8988T (cell line): Measurements from ENCODE around the gene RMI1.
"Not testable (repeated sequence)": the region's sequence is repeated elsewhere in the genome, so short reads cannot be mapped to it uniquely, and the experiment has no call there.

Experiments used
- DNase-seq: peaks from one replicate; pipeline ENCODE4 v3.0.0; 2011

The RMI1 gene

DNA sequence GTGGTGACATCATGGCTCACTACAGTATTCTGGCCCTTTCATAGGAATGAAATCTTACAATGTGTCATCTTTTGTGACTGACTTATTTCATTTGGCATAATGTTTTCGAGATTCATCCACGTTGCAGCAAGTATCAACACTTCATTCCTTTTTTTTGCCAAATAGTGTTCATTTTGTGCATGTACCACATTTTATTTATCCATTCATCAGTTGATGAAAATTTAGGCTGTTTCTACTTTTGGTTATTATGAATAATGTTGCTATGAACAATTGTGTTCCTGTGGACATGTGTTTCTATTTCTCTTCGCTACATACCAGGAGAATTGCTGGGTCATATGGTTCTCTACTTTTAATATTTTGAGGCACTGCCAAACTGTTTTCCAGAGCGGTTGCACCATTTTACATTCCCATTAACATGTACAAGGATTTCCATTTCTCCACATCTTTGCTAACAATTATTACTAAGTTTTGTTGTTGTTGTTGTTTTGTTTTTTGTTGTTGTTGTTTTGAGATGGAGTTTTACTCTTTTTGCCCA, 43.5 kb downstream of the RMI1 start:
- no peak for DNase-seq

DNA sequence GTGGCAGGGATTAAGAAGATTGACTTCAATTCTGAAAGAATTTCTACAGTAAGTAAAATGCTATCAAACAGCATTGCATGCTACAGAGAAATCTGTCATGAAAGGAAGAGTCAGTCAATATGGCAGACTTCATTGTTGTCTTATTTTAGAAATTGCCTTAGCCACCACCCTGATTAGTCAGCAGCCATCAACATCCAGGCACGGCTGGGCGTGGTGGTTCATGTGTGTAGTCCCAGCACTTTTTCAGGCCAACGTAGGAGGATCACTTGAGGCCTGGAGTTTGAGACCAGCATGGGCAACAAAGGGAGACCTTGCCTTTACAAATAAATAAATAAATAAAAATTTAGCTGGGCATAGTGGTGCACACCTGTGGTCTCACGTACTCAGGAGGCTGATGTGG, 46.6 kb downstream of the RMI1 start:
- DNase-seq: no peak

DNA sequence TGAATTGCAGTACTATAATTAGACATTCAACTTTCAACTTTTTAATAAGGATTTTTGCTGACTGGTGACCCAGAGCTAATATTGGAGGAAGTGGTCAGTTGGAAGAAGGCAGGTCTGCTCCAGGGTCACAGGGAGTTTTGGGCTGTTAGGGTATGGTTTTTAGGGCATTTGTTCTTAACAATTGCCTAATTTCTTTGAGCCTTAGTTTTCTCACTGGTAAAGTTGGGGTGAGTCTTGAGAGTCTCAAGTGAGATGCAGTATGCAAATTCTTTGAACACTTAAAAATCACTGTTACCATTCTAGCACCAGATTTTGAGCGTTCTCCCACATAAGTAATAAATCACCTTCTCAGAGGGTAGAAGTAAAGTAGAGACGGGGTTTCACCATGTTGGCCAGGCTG, 50.9 kb downstream of the RMI1 start:
- DNase-seq: no peak

DNA sequence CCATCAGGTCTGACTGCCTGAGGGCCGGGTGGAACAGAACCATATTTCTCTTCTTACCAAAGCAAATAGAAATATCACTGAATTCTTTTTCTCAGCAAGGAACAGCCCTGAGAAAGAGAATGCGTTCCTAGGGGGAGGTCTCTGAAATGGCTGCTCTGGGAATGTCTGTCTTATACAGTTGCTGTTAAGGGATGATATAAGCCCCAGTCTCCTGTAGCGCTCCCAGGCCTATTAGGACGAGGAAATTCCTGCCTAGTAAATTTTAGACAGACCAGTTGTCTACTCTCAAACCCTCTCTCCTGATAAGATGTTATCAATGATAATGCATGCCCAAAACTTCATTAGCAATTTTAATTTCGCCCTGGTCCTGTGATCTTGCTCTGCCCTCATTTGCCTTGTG, 61.3 kb downstream of the RMI1 start:
- DNase-seq: not testable (repeated sequence)

DNA sequence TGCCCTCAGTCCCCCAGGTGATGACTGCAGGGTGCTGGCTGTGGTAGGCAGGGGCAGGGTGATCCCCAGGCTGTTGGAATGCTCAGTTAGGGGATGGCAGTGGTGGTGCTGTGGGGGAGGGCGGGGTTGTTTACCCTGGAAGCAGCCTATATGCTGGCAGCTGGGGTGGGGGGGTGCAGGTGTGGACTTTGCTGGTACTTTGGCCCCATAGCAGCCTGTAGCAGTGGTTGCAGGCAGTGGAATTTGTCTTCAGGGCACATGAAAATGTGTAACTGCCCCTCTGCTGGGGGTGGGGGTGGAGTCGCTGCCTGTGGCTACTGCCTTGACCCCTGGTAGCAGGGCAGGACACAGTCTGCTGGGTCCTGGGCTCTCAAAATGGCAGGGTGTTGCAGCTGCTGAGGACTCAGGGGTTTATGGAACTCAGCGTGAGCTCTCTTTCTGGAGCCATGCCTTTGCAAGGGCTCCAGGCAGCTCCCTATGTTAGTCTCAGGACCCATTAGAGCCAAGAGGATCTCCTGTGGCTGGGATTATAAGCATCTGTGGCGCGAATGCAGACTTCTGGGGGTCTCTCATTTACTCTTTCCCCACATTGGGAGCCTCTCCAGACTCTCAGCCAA, 65.0 kb downstream of the RMI1 start:
- DNase-seq: no peak
